GM23338 (cell line): ENCODE measurements around the gene CHAC1. TPM values are rescaled to one million over a fixed set of nuclear protein-coding genes. Genes with fewer than 3 reads are reported as not detected.

Source experiments
- ATAC-seq: fragments of 200-7000 bp; cut with Tn5 transposase; 3 replicates; pipeline ENCODE4 v1.9.1; 2020
- DNase-seq: peaks from one replicate; pipeline ENCODE4 v3.0.0-alpha.2; 2015; ENCODE audit warnings: low spot score
- H2AFZ ChIP-seq: fragments of 200-600 bp; sonication (generic); 2 replicates; pipeline ENCODE4 v1.8.0; 2016; ENCODE audit warnings: antibody characterized with exemption, mild to moderate bottlenecking, moderate library complexity
- H3F3A ChIP-seq: fragments of 200-600 bp; sonication (generic); replicated peaks from 2 replicates; pipeline ENCODE4 v1.8.0; 2017; ENCODE audit warnings: antibody characterized with exemption, mixed run types, low read depth
- H3K27ac ChIP-seq: fragments of 200-600 bp; sonication (generic); 2 replicates; pipeline ENCODE4 v1.6.1; 2016; ENCODE audit warnings: low read depth
- H3K27me3 ChIP-seq: fragments of 200-600 bp; sonication (generic); 2 replicates; pipeline ENCODE4 v1.8.0; 2016; ENCODE audit warnings: mild to moderate bottlenecking, mixed run types, moderate library complexity; ENCODE audit not compliant: insufficient read depth
- H3K36me3 ChIP-seq: fragments of 200-600 bp; sonication (generic); 2 replicates; pipeline ENCODE4 v1.8.0; 2016; ENCODE audit warnings: mild to moderate bottlenecking; ENCODE audit not compliant: insufficient read depth
- H3K4me1 ChIP-seq: fragments of 200-600 bp; sonication (generic); 2 replicates; pipeline ENCODE4 v1.8.0; 2016; ENCODE audit warnings: mild to moderate bottlenecking, moderate library complexity; ENCODE audit not compliant: insufficient read depth
- H3K4me2 ChIP-seq: fragments of 200-600 bp; sonication (generic); 2 replicates; pipeline ENCODE4 v1.7.1; 2017; ENCODE audit warnings: mixed run types
- H3K4me3 ChIP-seq: fragments of 200-600 bp; sonication (generic); 2 replicates; pipeline ENCODE4 v1.6.1; 2016; ENCODE audit warnings: mixed run types
- H3K79me2 ChIP-seq: fragments of 200-600 bp; sonication (generic); replicated peaks from 2 replicates; pipeline ENCODE4 v1.8.0; 2017; ENCODE audit warnings: mild to moderate bottlenecking; ENCODE audit not compliant: insufficient read depth
- H3K9me2 ChIP-seq: fragments of 200-600 bp; sonication (generic); 2 replicates; pipeline ENCODE4 v1.8.0; 2017; ENCODE audit not compliant: insufficient read depth
- H4K20me1 ChIP-seq: fragments of 200-600 bp; sonication (generic); replicated peaks from 2 replicates; pipeline ENCODE4 v1.8.0; 2017; ENCODE audit warnings: mild to moderate bottlenecking; ENCODE audit not compliant: insufficient read depth
- H3K27ac Mint-ChIP-seq: 2 replicates; pipeline ENCODE4 v1.8.0; 2020; ENCODE audit warnings: inconsistent platforms, mild to moderate bottlenecking, moderate library complexity, mixed read lengths
- H3K27me3 Mint-ChIP-seq: 3 replicates; pipeline ENCODE4 v1.8.0; 2022; ENCODE audit warnings: low read depth, mild to moderate bottlenecking, moderate library complexity, mixed read lengths, inconsistent platforms; ENCODE audit not compliant: insufficient read depth, poor library complexity
- H3K36me3 Mint-ChIP-seq: 3 replicates; pipeline ENCODE4 v1.8.0; 2021; ENCODE audit warnings: low read depth, mild to moderate bottlenecking, inconsistent platforms, moderate library complexity, mixed read lengths
- H3K4me1 Mint-ChIP-seq: 3 replicates; pipeline ENCODE4 v1.8.0; 2020; ENCODE audit warnings: mild to moderate bottlenecking, inconsistent platforms, mixed read lengths
- H3K4me3 Mint-ChIP-seq: 3 replicates; pipeline ENCODE4 v1.8.0; 2021; ENCODE audit warnings: moderate library complexity, mild to moderate bottlenecking, inconsistent platforms, mixed read lengths
- H3K9me3 Mint-ChIP-seq: 3 replicates; pipeline ENCODE4 v1.8.0; 2020; ENCODE audit warnings: moderate library complexity, mild to moderate bottlenecking, inconsistent platforms, mixed read lengths
- CREB1 ChIP-seq: fragments of 250-450 bp; sonication (Bioruptor Pico); IDR thresholded peaks from 2 replicates; pipeline ENCODE4 v1.5.0; 2020; ENCODE audit warnings: low read depth, mild to moderate bottlenecking, moderate library complexity
- CTCF ChIP-seq, 2 experiments: fragments of 200-600 bp in 1 of 2; sonication (generic) in 1 of 2; conservative IDR thresholded peaks; 2 replicates each; pipeline versions ENCODE4 v1.5.1 to v1.6.1; 2016 to 2017; ENCODE audit warnings: antibody characterized with exemption in 2 of 2, low read depth in 2 of 2, mild to moderate bottlenecking in 2 of 2, moderate library complexity in 1 of 2
- ETS1 ChIP-seq: IDR thresholded peaks from 2 replicates; pipeline ENCODE4 v1.6.1; 2016; ENCODE audit warnings: antibody characterized with exemption
- JUNB ChIP-seq: IDR thresholded peaks from one replicate; pipeline ENCODE4 v1.6.1; 2016; ENCODE audit warnings: antibody characterized with exemption; ENCODE audit not compliant: unreplicated experiment
- NANOG ChIP-seq: IDR thresholded peaks from 2 replicates; pipeline ENCODE4 v1.6.1; 2016; ENCODE audit warnings: antibody characterized with exemption, borderline replicate concordance
- POLR2AphosphoS5 ChIP-seq: IDR thresholded peaks from 2 replicates; pipeline ENCODE4 v1.6.1; 2016; ENCODE audit warnings: antibody characterized with exemption, low read depth
- REST ChIP-seq: IDR thresholded peaks from one replicate; pipeline ENCODE4 v1.6.1; 2018; ENCODE audit warnings: antibody characterized with exemption; ENCODE audit not compliant: unreplicated experiment
- ZNF114 ChIP-seq: fragments of 250-450 bp; sonication (Bioruptor Pico); IDR thresholded peaks from 2 replicates; pipeline ENCODE4 v1.5.0; 2020; ENCODE audit warnings: mild to moderate bottlenecking, moderate library complexity
- long read RNA-seq: library from polyadenylated mRNA; unstranded; transcript quantifications from one replicate; pipeline ENCODE4 v2.0.0, GENCODE V29; 2020; ENCODE audit not compliant: unreplicated experiment
- polyA plus RNA-seq: library from polyadenylated mRNA; unstranded; fragments of >200 nt; fragmentation: Nextera tagmentation; extraction: Ambion mirVana; gene quantifications from 2 replicates; pipeline ENCODE4 v1.2.1, GENCODE V29; 2016
- total RNA-seq: library from RNA; depleted of rRNA; stranded (reverse); fragments of >200 nt; shearing (Covaris generic); gene quantifications from 2 replicates; pipeline ENCODE4 v1.2.3, GENCODE V29; 2014; rRNA removed

The CHAC1 gene
- total RNA-seq, result 112 and 124 TPM in 2 replicates
- 73.0 and 74.4 TPM in 2 replicates for polyA plus RNA-seq
- long read RNA-seq, transcript CHAC1-202 (3 exons, 1,849 nt), result major isoform, 109 of 134 reads
- long read RNA-seq, partial matches to known transcripts, result 0 of 134 reads
- long read RNA-seq, other reads (novel, unspliced or antisense), result 25 of 134 reads

- DNase-seq (peak; percentile 99), ATAC-seq (peak; percentile 83)
- peak within 1 kb of the TSS; percentile 94 for H3K4me3 Mint-ChIP-seq
- H3K79me2 ChIP-seq, result peaks cover 31% of the 10 kb centered on the region
- H4K20me1 ChIP-seq, result no peaks in the 10 kb centered on the region; the same call in 1 of the 2 replicates
- peak within 1 kb of the TSS; percentile 100 for H3K27ac Mint-ChIP-seq
- peaks cover 26% of the 10 kb centered on the region for H3F3A ChIP-seq
- H3K4me3 ChIP-seq, result peak within 1 kb of the TSS; percentile 98
- peak within 1 kb of the TSS; percentile 98 for H3K27ac ChIP-seq
- H3K4me1 Mint-ChIP-seq, result peaks cover 53% of the 10 kb centered on the region
- H2AFZ ChIP-seq, result no peak within 1 kb of the TSS
- TF ChIP-seq ZNF114 (CRISPR knock-in tag) (peak; percentile 92), JUNB (no peak), POLR2AphosphoS5 (peak; percentile 96), CREB1 (CRISPR knock-in tag) (peak; percentile 72)
- H3K36me3 ChIP-seq, result peaks cover 7% of the 10 kb centered on the region
- no peaks in the 10 kb centered on the region; the same call in none of the 3 replicates for H3K9me3 Mint-ChIP-seq
- peaks cover 34% of the 10 kb centered on the region for H3K4me1 ChIP-seq
- no peaks in the 10 kb centered on the region for H3K9me2 ChIP-seq
- H3K27me3 Mint-ChIP-seq, result peaks cover 30% of the 10 kb centered on the region
- H3K4me2 ChIP-seq, result peak within 1 kb of the TSS; percentile 88
- H3K36me3 Mint-ChIP-seq, result peaks cover 48% of the 10 kb centered on the region
- no peaks in the 10 kb centered on the region for H3K27me3 ChIP-seq
Measured at GRCh38 chr15:40952901-40953712, at the start of gene CHAC1. TSS of gene CHAC1 (plus strand) at chr15:40953471. CDS start at chr15:40953584, 113 bp downstream.

- Histone ChIP-seq H3K4me1 (peaks cover 15% of the 10 kb centered on the region), H3K36me3 (peaks cover 4% of the 10 kb centered on the region; the same call in 1 of the 2 replicates), H3K4me3 (no peak overlapping the region), H3K9me2 (no peaks in the 10 kb centered on the region), H4K20me1 (peaks cover 18% of the 10 kb centered on the region), H3K79me2 (no peaks in the 10 kb centered on the region), H3F3A (peaks cover 18% of the 10 kb centered on the region; the same call in 1 of the 2 replicates), H2AFZ (no peak overlapping the region), H3K27ac (no peak overlapping the region), H3K27me3 (no peaks in the 10 kb centered on the region), H3K4me2 (no peak overlapping the region)
- Mint-ChIP-seq H3K9me3 (no peaks in the 10 kb centered on the region; the same call in 2 of the 3 replicates), H3K27ac (no peak overlapping the region), H3K4me1 (peaks cover 21% of the 10 kb centered on the region), H3K4me3 (no peak overlapping the region; the same call in 2 of the 3 replicates), H3K27me3 (peaks cover 13% of the 10 kb centered on the region), H3K36me3 (peaks cover 51% of the 10 kb centered on the region)
- ATAC-seq (no peak), DNase-seq (no peak)
- TF ChIP-seq CTCF (conservative IDR thresholded peaks at IDR 0.05; ENCODE audit: low read depth in 2 of 2) (no peak), ETS1 (no peak), NANOG (no peak), JUNB (no peak), REST (no peak)
Measured at GRCh38 chr15:40904552-40905201, 48.6 kb upstream of the CHAC1 start.
